ENCODE results near the gene KIF26B.

Gene KIF26B

GRCh38 chr1:245270972-245271371, 116.2 kb downstream of the KIF26B start:
- H2AFZ ChIP-seq (ENCODE audit: low read length) = no peak overlapping the region
- no peaks in the 10 kb centered on the region for H4K20me1 ChIP-seq (ENCODE audit: insufficient read depth, low read length)
- H3K36me3 ChIP-seq (replicated peaks; ENCODE audit: insufficient read depth, low read length) = no peaks in the 10 kb centered on the region
- no peak for DNase-seq
- H3K4me2 ChIP-seq (ENCODE audit: low read depth, low read length) = no peak overlapping the region
- peaks cover 4% of the 10 kb centered on the region; the same call in 1 of the 2 replicates for H3K27me3 ChIP-seq (replicated peaks; ENCODE audit: insufficient read depth, low read length)
- peaks cover 6% of the 10 kb centered on the region; the same call in 1 of the 2 replicates for H3F3A ChIP-seq (ENCODE audit: insufficient read depth, low read length)
- TF ChIP-seq EZH2phosphoT487 (IDR thresholded peaks at IDR 0.05; ENCODE audit: low read length) (no peak), CTCF (IDR thresholded peaks at IDR 0.05; ENCODE audit: low read length) (no peak), EZH2 (optimal IDR thresholded peaks at IDR 0.05; ENCODE audit: low read depth, low read length) (no peak)
- no peak overlapping the region for H3K27ac ChIP-seq (ENCODE audit: low read length)
- no peak overlapping the region for H3K4me3 ChIP-seq (ENCODE audit: low read length)
- no peaks in the 10 kb centered on the region for H3K9me2 ChIP-seq (replicated peaks; ENCODE audit: insufficient read depth, low read length)
- no peaks in the 10 kb centered on the region for H3K79me2 ChIP-seq (ENCODE audit: low read length)
- H3K4me1 ChIP-seq (ENCODE audit: low read length) = no peaks in the 10 kb centered on the region
- no peaks in the 10 kb centered on the region for H3K9me3 ChIP-seq (replicated peaks; ENCODE audit: insufficient read depth, low read length)
- H3K9ac ChIP-seq (ENCODE audit: low read length) = no peak overlapping the region

- Histone ChIP-seq H3K4me3 (ENCODE audit: low read length) (peak overlapping the region; percentile 3; the same call in 1 of the 2 replicates), H4K20me1 (ENCODE audit: insufficient read depth, low read length) (no peaks in the 10 kb centered on the region), H3K4me1 (ENCODE audit: low read length) (no peaks in the 10 kb centered on the region), H3K27ac (ENCODE audit: low read length) (no peak overlapping the region), H3K9me2 (replicated peaks; ENCODE audit: insufficient read depth, low read length) (no peaks in the 10 kb centered on the region), H3K27me3 (replicated peaks; ENCODE audit: insufficient read depth, low read length) (peaks cover 4% of the 10 kb centered on the region; the same call in 1 of the 2 replicates), H3K9me3 (replicated peaks; ENCODE audit: insufficient read depth, low read length) (no peaks in the 10 kb centered on the region), H3F3A (ENCODE audit: insufficient read depth, low read length) (peaks cover 6% of the 10 kb centered on the region; the same call in 1 of the 2 replicates), H3K9ac (ENCODE audit: low read length) (no peak overlapping the region), H2AFZ (ENCODE audit: low read length) (no peak overlapping the region), H3K36me3 (replicated peaks; ENCODE audit: insufficient read depth, low read length) (no peaks in the 10 kb centered on the region), H3K4me2 (ENCODE audit: low read depth, low read length) (peak overlapping the region; percentile 31), H3K79me2 (ENCODE audit: low read length) (no peaks in the 10 kb centered on the region)
- peak; percentile 63 for DNase-seq
- no peak for TF ChIP-seq EZH2phosphoT487 (IDR thresholded peaks at IDR 0.05; ENCODE audit: low read length)
- TF ChIP-seq CTCF (IDR thresholded peaks at IDR 0.05; ENCODE audit: low read length) = no peak
- no peak for TF ChIP-seq EZH2 (optimal IDR thresholded peaks at IDR 0.05; ENCODE audit: low read depth, low read length)
Observed at GRCh38 chr1:245272676-245273075, 117.9 kb downstream of the KIF26B start.

GRCh38 chr1:245276445-245276844, 121.7 kb downstream of the KIF26B start:
- Histone ChIP-seq H3K36me3 (replicated peaks; ENCODE audit: insufficient read depth, low read length) (no peaks in the 10 kb centered on the region), H3K9me3 (replicated peaks; ENCODE audit: insufficient read depth, low read length) (no peaks in the 10 kb centered on the region), H3K9me2 (replicated peaks; ENCODE audit: insufficient read depth, low read length) (no peaks in the 10 kb centered on the region), H4K20me1 (ENCODE audit: insufficient read depth, low read length) (no peaks in the 10 kb centered on the region), H3K4me1 (ENCODE audit: low read length) (no peaks in the 10 kb centered on the region), H3K4me3 (ENCODE audit: low read length) (no peak overlapping the region), H3K27ac (ENCODE audit: low read length) (no peak overlapping the region), H3K9ac (ENCODE audit: low read length) (no peak overlapping the region), H3K27me3 (replicated peaks; ENCODE audit: insufficient read depth, low read length) (no peaks in the 10 kb centered on the region), H3F3A (ENCODE audit: insufficient read depth, low read length) (peaks cover 6% of the 10 kb centered on the region; the same call in 1 of the 2 replicates), H3K79me2 (ENCODE audit: low read length) (no peaks in the 10 kb centered on the region), H3K4me2 (ENCODE audit: low read depth, low read length) (no peak overlapping the region), H2AFZ (ENCODE audit: low read length) (no peak overlapping the region)
- DNase-seq = no peak
- no peak for TF ChIP-seq EZH2 (optimal IDR thresholded peaks at IDR 0.05; ENCODE audit: low read depth, low read length)

GRCh38 chr1:245277276-245277675, 122.5 kb downstream of the KIF26B start:
- Histone ChIP-seq H3K9ac (ENCODE audit: low read length) (no peak overlapping the region), H2AFZ (ENCODE audit: low read length) (no peak overlapping the region), H3K27ac (ENCODE audit: low read length) (no peak overlapping the region), H3K4me2 (ENCODE audit: low read depth, low read length) (no peak overlapping the region), H3K9me3 (replicated peaks; ENCODE audit: insufficient read depth, low read length) (no peaks in the 10 kb centered on the region), H3K4me3 (ENCODE audit: low read length) (no peak overlapping the region), H3K36me3 (replicated peaks; ENCODE audit: insufficient read depth, low read length) (no peaks in the 10 kb centered on the region), H3K4me1 (ENCODE audit: low read length) (no peaks in the 10 kb centered on the region), H4K20me1 (ENCODE audit: insufficient read depth, low read length) (no peaks in the 10 kb centered on the region), H3F3A (ENCODE audit: insufficient read depth, low read length) (peaks cover 6% of the 10 kb centered on the region; the same call in 1 of the 2 replicates), H3K27me3 (replicated peaks; ENCODE audit: insufficient read depth, low read length) (no peaks in the 10 kb centered on the region), H3K9me2 (replicated peaks; ENCODE audit: insufficient read depth, low read length) (no peaks in the 10 kb centered on the region), H3K79me2 (ENCODE audit: low read length) (no peaks in the 10 kb centered on the region)
- no peak for TF ChIP-seq EZH2 (optimal IDR thresholded peaks at IDR 0.05; ENCODE audit: low read depth, low read length)
- TF ChIP-seq CTCF (IDR thresholded peaks at IDR 0.05; ENCODE audit: low read length) = peak; percentile 15; the same call in 1 of the 2 replicates
- no peak for DNase-seq

Data from MM.1S (cell line).